Measurements from ENCODE around the gene GLDN. TPM values are rescaled to one million over a fixed set of nuclear protein-coding genes. Genes with fewer than 3 reads are reported as not detected.

The GLDN gene
- total and polyA plus RNA-seq, 2 experiments from 2014 or later = 0.29 to 2.8 TPM

- in situ Hi-C loops (cut with MboI) = no loop called here
- peak; percentile 78 for DNase-seq
- Histone ChIP-seq H3K4me2 (ENCODE audit: unreplicated experiment) (no peak overlapping the region), H2AFZ (no peak overlapping the region), H3K27me3 (replicated peaks; ENCODE audit: insufficient read depth) (no peaks in the 10 kb centered on the region), H3K9ac (no peak overlapping the region), H4K20me1 (ENCODE audit: insufficient read depth) (no peaks in the 10 kb centered on the region), H3K9me2 (ENCODE audit: insufficient read depth) (no peaks in the 10 kb centered on the region), H3K9me3 (ENCODE audit: low read depth) (no peaks in the 10 kb centered on the region), H3K27ac (no peak overlapping the region), H3F3A (ENCODE audit: insufficient read depth) (peaks cover 11% of the 10 kb centered on the region; the same call in 1 of the 2 replicates), H3K4me1 (ENCODE audit: insufficient read depth) (peaks cover 4% of the 10 kb centered on the region; the same call in 1 of the 2 replicates), H3K4me3 (no peak overlapping the region), H3K36me3 (ENCODE audit: low read depth) (no peaks in the 10 kb centered on the region), H3K79me2 (ENCODE audit: insufficient read depth) (no peaks in the 10 kb centered on the region)
- 58 to 67% methylated on average over 4 of the region's 4 CpGs for WGBS, 2 experiments (ENCODE audit: low coverage in 1 of 2, low lambda C conversion rate in 2 of 2, missing lambda C conversion rate in 2 of 2)
- no peak for TF ChIP-seq EZH2 (IDR thresholded peaks at IDR 0.05; ENCODE audit: insufficient read depth, poor library complexity, severe bottlenecking)
- no peak for TF ChIP-seq EZH2phosphoT487 (IDR thresholded peaks at IDR 0.05; ENCODE audit: insufficient read depth, low read depth)
These were observed 9.0 kb upstream of the GLDN start for GRCh38 chr15:51332206-51333147.

GRCh38 chr15:51333571-51333970, 7.9 kb upstream of the GLDN start:
- TF ChIP-seq EZH2phosphoT487 (IDR thresholded peaks at IDR 0.05; ENCODE audit: insufficient read depth, low read depth) (no peak), EZH2 (IDR thresholded peaks at IDR 0.05; ENCODE audit: insufficient read depth, poor library complexity, severe bottlenecking) (no peak)
- no peak overlapping the region for H2AFZ ChIP-seq

GRCh38 chr15:51334011-51334451, 7.4 kb upstream of the GLDN start:
- TF ChIP-seq EZH2 (IDR thresholded peaks at IDR 0.05; ENCODE audit: insufficient read depth, poor library complexity, severe bottlenecking) = no peak
- TF ChIP-seq EZH2phosphoT487 (IDR thresholded peaks at IDR 0.05; ENCODE audit: insufficient read depth, low read depth) = no peak
- peaks cover 4% of the 10 kb centered on the region; the same call in 1 of the 2 replicates for H3K4me1 ChIP-seq (ENCODE audit: insufficient read depth)

More at GRCh38 chr15:51333571-51333970, 7.9 kb upstream of the GLDN start:
- H4K20me1 ChIP-seq (ENCODE audit: insufficient read depth) = no peaks in the 10 kb centered on the region
- H3K9ac ChIP-seq = no peak overlapping the region
- in situ Hi-C loops (cut with MboI) = no loop called here
- H3K79me2 ChIP-seq (ENCODE audit: insufficient read depth) = no peaks in the 10 kb centered on the region
- WGBS, 2 experiments (ENCODE audit: low coverage in 1 of 2, low lambda C conversion rate in 2 of 2, missing lambda C conversion rate in 2 of 2) = 26 to 41% methylated on average over 2 of the region's 2 CpGs
- no peak overlapping the region for H3K4me3 ChIP-seq
- no peak for DNase-seq
- H3F3A ChIP-seq (ENCODE audit: insufficient read depth) = peaks cover 11% of the 10 kb centered on the region; the same call in 1 of the 2 replicates
- no peaks in the 10 kb centered on the region for H3K9me2 ChIP-seq (ENCODE audit: insufficient read depth)
- H3K4me2 ChIP-seq (ENCODE audit: unreplicated experiment) = no peak overlapping the region
- no peaks in the 10 kb centered on the region for H3K27me3 ChIP-seq (replicated peaks; ENCODE audit: insufficient read depth)
- H3K4me1 ChIP-seq (ENCODE audit: insufficient read depth) = peaks cover 4% of the 10 kb centered on the region; the same call in 1 of the 2 replicates
- H3K36me3 ChIP-seq (ENCODE audit: low read depth) = no peaks in the 10 kb centered on the region
- no peak overlapping the region for H3K27ac ChIP-seq
- H3K9me3 ChIP-seq (ENCODE audit: low read depth) = no peaks in the 10 kb centered on the region

GRCh38 chr15:51335087-51335486, 6.4 kb upstream of the GLDN start:
- peaks cover 4% of the 10 kb centered on the region; the same call in 1 of the 2 replicates for H3K4me1 ChIP-seq (ENCODE audit: insufficient read depth)
- H3K9ac ChIP-seq = no peak overlapping the region
- H3K9me3 ChIP-seq (ENCODE audit: low read depth) = no peaks in the 10 kb centered on the region
- no peak for TF ChIP-seq EZH2phosphoT487 (IDR thresholded peaks at IDR 0.05; ENCODE audit: insufficient read depth, low read depth)
- TF ChIP-seq EZH2 (IDR thresholded peaks at IDR 0.05; ENCODE audit: insufficient read depth, poor library complexity, severe bottlenecking) = no peak
- 93 to 95% methylated on average over 5 of the region's 5 CpGs for WGBS, 2 experiments (ENCODE audit: low coverage in 1 of 2, low lambda C conversion rate in 2 of 2, missing lambda C conversion rate in 2 of 2)
- no peaks in the 10 kb centered on the region for H3K79me2 ChIP-seq (ENCODE audit: insufficient read depth)
- DNase-seq = no peak
- H3K4me3 ChIP-seq = no peak overlapping the region
- in situ Hi-C loops (cut with MboI) = no loop called here
- no peak overlapping the region for H2AFZ ChIP-seq
- H3K4me2 ChIP-seq (ENCODE audit: unreplicated experiment) = no peak overlapping the region
- no peak overlapping the region for H3K27ac ChIP-seq
- H3K36me3 ChIP-seq (ENCODE audit: low read depth) = no peaks in the 10 kb centered on the region
- H3F3A ChIP-seq (ENCODE audit: insufficient read depth) = peaks cover 11% of the 10 kb centered on the region; the same call in 1 of the 2 replicates
- H3K9me2 ChIP-seq (ENCODE audit: insufficient read depth) = no peaks in the 10 kb centered on the region
- H3K27me3 ChIP-seq (replicated peaks; ENCODE audit: insufficient read depth) = no peaks in the 10 kb centered on the region
- H4K20me1 ChIP-seq (ENCODE audit: insufficient read depth) = no peaks in the 10 kb centered on the region

More at GRCh38 chr15:51334011-51334451, 7.4 kb upstream of the GLDN start:
- Histone ChIP-seq H3K27me3 (replicated peaks; ENCODE audit: insufficient read depth) (no peaks in the 10 kb centered on the region), H3K9me3 (ENCODE audit: low read depth) (no peaks in the 10 kb centered on the region), H3K4me3 (no peak overlapping the region), H3K27ac (no peak overlapping the region), H3K9ac (no peak overlapping the region), H4K20me1 (ENCODE audit: insufficient read depth) (no peaks in the 10 kb centered on the region), H3F3A (ENCODE audit: insufficient read depth) (peaks cover 11% of the 10 kb centered on the region; the same call in 1 of the 2 replicates), H3K36me3 (ENCODE audit: low read depth) (no peaks in the 10 kb centered on the region), H3K4me2 (ENCODE audit: unreplicated experiment) (no peak overlapping the region), H2AFZ (no peak overlapping the region), H3K9me2 (ENCODE audit: insufficient read depth) (no peaks in the 10 kb centered on the region), H3K79me2 (ENCODE audit: insufficient read depth) (no peaks in the 10 kb centered on the region)
- no peak for DNase-seq
- in situ Hi-C loops (cut with MboI) = no loop called here
- WGBS, 2 experiments (ENCODE audit: low coverage in 1 of 2, low lambda C conversion rate in 2 of 2, missing lambda C conversion rate in 2 of 2) = 58 to 80% methylated on average over 2 of the region's 2 CpGs

Measured in GM23248 (cell line).